Right cardiac atrium (tissue), 5 donors: ENCODE data around the gene EPHA7. TPM values are rescaled to one million over a fixed set of nuclear protein-coding genes. Genes with fewer than 3 reads are reported as not detected.

Experiments used
- ATAC-seq, 2 donors: fragments of 200-7000 bp; cut with Tn5 transposase; one replicate each; pipeline versions ENCODE4 v1.8.0 to v1.9.1; 2020; ENCODE audit warnings: moderate library complexity in 2 of 2, mild to moderate bottlenecking in 1 of 2
- DNase-seq, 3 donors: peaks; one replicate each; pipeline ENCODE4 v3.0.0-alpha.2; 2020
- H3K27ac ChIP-seq: one replicate; pipeline ENCODE4 v1.5.1; 2013; ENCODE audit warnings: mild to moderate bottlenecking, low read length, control low read depth, moderate library complexity
- H3K27me3 ChIP-seq: one replicate; pipeline ENCODE4 v1.6.1; 2013; ENCODE audit not compliant: control insufficient read depth, insufficient read depth
- H3K4me1 ChIP-seq: one replicate; pipeline ENCODE4 v1.6.1; 2013; ENCODE audit warnings: low read length; ENCODE audit not compliant: control insufficient read depth, insufficient read depth
- H3K4me3 ChIP-seq: one replicate; pipeline ENCODE4 v1.5.1; 2013; ENCODE audit warnings: low read length, control low read depth
- H3K9me3 ChIP-seq: one replicate; pipeline ENCODE4 v1.6.1; 2013; ENCODE audit warnings: low read length; ENCODE audit not compliant: control insufficient read depth
- WGBS: extraction: QIAGEN DNeasy Blood & Tissue Kit; methylation state at CpG from one replicate; pipeline ENCODE4 v1.1.7; 2013; 5-methylcytosine and 5-hydroxymethylcytosine counted together
- intact Hi-C, 4 donors: fragments of 100-400 bp; cut with DNase I; formaldehyde crosslinking; loops; one replicate each; pipeline versions ENCODE4 v1.11.0 to v1.14.0; 2022 to 2023
- long read RNA-seq, 4 donors: library from polyadenylated mRNA; unstranded; transcript quantifications; one replicate each; pipeline ENCODE4 v2.0.0, GENCODE V29; 2020 to 2021
- polyA plus RNA-seq: library from polyadenylated mRNA; stranded (reverse); fragments of 200-250 nt; gene quantifications from one replicate; pipeline ENCODE4 v1.2.3, GENCODE V29; 2013
- total RNA-seq, 4 donors: library from RNA; stranded (reverse); fragmentation: NEBNext Ultra II Directional; extraction: Animal tissue kit (Norgen Biotek cat#: 25700); gene quantifications; one replicate each; pipeline ENCODE4 v1.2.1, GENCODE V29; 2021
- donor health status: healthy with polysubstance abuse.
- donor health status: DM: no; HTN: yes; CAD: no.
- donor health status: DM: no; HTN: no; CAD: no.
- donor health status: DM: no; HTN: yes; CAD: no; lungs with severe emphysema.
- donor health status: DM: yes; HTN: yes; CAD: no.

Gene EPHA7
- 10 to 100 TPM; 12.3 to 26.9 (median 20.5) TPM for total RNA-seq
- 6.6 TPM for polyA plus RNA-seq
- long read RNA-seq, donor 1, full-length matches to known transcripts, result 3 of 25 reads
- long read RNA-seq, donor 1, partial matches to known transcripts, result 3 of 25 reads
- long read RNA-seq, donor 1, other reads (novel, unspliced or antisense), result 19 of 25 reads
- long read RNA-seq, donor 2, full-length matches to known transcripts, result 2 of 14 reads
- long read RNA-seq, donor 2, partial matches to known transcripts, result 3 of 14 reads
- long read RNA-seq, donor 2, other reads (novel, unspliced or antisense), result 9 of 14 reads
- long read RNA-seq, donor 3, full-length matches to known transcripts, result 7 of 79 reads
- long read RNA-seq, donor 3, partial matches to known transcripts, result 12 of 79 reads
- long read RNA-seq, donor 3, other reads (novel, unspliced or antisense), result 60 of 79 reads
- long read RNA-seq, donor 4, full-length matches to known transcripts, result 2 of 24 reads
- long read RNA-seq, donor 4, partial matches to known transcripts, result 4 of 24 reads
- long read RNA-seq, donor 4, other reads (novel, unspliced or antisense), result 18 of 24 reads

DNA sequence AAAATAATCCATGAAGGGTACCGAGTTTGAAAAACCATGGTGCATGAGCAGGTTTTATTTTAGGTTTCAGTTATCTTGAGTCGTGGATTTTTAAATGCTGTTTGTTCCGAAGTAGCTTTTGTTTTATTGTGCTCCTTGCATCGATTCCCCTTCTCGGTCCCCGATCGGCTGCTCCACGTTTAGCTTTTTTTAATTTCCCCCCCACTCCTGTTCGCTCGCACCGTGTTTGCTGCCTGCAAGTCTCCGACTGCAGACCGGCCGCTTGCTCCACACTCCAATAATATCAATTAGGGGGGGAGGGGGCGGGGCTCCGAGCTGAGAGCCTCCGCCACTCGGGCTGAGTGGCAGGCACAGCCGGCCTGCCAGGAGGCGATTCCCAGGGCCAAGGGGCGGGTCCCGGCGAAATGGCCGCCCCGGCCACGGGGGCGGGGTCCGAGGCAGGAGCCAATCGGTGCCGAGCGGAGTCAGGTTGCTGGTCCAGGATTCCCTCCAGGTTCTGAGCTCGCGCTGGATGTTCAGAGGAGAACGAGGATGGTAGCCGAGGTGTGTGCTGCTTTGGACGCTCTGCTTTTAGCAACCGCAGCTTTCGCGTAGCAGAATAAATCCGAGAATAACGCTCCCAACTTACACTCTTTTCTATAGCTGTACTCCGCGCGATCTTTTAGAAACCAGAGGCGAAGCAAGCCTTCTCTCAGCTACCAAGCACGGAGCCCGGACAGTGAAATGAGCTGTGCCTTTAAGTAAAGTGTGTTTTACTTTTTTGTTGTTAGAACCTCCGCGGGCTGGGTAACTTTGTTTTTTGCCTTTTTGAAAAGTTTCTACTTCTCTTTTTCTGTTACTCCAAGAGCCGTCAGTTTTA, at the start of gene EPHA7:
TSS of gene EPHA7 (minus strand) at position 256 of the 859 bp plus-strand sequence. CDS start at position 38, 218 bp downstream.
- intact Hi-C loops, result loop anchor here in 1 of 4 donors (10.0 kb wide), 1 partner anchor 95 kb away; no protein-coding TSS in a partner anchor
- H3K9me3 ChIP-seq, result no peaks in the 10 kb centered on the region
- peaks cover 2% of the 10 kb centered on the region for H3K27me3 ChIP-seq
- DNase-seq (peak; percentile 92 to 97 (median 97)), ATAC-seq (peak; percentile 98)
- peak within 1 kb of the TSS; percentile 88 for H3K4me3 ChIP-seq
- peak within 1 kb of the TSS; percentile 80 for H3K27ac ChIP-seq
- no peaks in the 10 kb centered on the region for H3K4me1 ChIP-seq
- under 1% methylated on average over 50 of the region's 50 CpGs for WGBS

DNA sequence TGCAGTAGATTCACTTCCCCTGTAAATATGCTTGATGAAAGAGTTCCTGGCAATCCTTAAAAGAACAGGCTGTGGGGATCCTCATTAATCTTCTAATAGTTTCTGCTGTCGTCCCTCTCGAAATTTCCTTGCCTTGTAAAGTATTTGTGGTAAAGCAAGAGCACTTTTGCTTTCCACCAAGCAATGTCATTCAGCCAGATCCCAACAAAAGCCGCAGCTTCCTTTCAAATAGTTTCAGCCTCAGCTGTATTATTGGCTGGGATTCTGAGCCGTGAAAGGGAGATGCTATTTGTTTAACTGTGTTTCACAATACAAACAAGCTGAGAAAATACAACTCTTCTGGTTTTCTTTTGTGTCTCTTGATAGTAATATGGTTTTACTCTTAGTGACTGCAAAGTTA, 48.9 kb upstream of the EPHA7 start:
- no peaks in the 10 kb centered on the region for H3K9me3 ChIP-seq
- DNase-seq (no peak), ATAC-seq (no peak)
- WGBS, result 27% methylated on average over 4 of the region's 4 CpGs
- no peak overlapping the region for H3K4me3 ChIP-seq
- no peaks in the 10 kb centered on the region for H3K4me1 ChIP-seq
- intact Hi-C loops, result no loop called here
- H3K27ac ChIP-seq, result no peak overlapping the region
- H3K27me3 ChIP-seq, result no peaks in the 10 kb centered on the region

DNA sequence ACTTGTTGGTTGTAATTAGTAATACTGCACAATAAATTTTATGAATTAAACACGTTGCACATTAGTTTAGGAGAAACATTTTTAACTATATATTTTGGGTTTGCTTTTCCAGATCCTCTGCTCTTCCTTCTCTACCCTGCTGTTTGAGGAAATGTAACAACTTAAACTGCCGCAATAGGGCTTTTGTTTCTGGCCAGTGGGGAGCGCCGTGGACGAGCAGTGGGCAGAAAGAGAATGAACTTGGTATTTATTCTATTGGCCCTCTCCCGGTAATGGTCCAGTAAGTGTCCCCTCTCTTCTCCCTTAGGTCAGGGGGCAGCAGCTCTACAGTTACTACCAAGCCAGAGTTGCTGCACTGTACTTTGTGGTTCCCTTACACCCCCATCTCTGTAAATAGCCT, 35.2 kb upstream of the EPHA7 start:
- DNase-seq (no peak), ATAC-seq (no peak)
- 84% methylated on average over 6 of the region's 6 CpGs for WGBS
- intact Hi-C loops, result no loop called here
- no peak overlapping the region for H3K27ac ChIP-seq
- no peak overlapping the region for H3K4me3 ChIP-seq
- no peaks in the 10 kb centered on the region for H3K27me3 ChIP-seq
- H3K4me1 ChIP-seq, result no peaks in the 10 kb centered on the region
- H3K9me3 ChIP-seq, result no peaks in the 10 kb centered on the region

DNA sequence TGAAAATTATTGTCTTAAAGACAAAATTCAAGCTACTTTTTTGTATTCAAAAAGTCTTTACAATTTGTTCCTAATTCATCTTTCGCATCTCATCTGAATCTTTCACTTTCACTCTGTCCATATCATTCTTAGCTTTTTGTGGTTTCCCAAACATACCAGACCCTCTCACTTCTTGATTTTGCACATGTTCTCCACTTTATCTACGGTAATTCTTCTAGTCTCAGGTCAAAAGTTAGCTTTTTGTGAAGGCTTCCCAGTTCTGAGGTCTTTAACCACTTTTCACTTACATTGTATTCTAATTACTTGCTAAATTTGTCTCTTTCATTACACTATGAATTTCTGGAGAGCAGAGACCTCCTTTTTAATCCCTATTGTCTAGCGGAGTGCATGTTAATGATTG, 34.6 kb upstream of the EPHA7 start:
- no peaks in the 10 kb centered on the region for H3K27me3 ChIP-seq
- ATAC-seq, result no peak
- 86% methylated on average over 3 of the region's 3 CpGs for WGBS
- H3K4me1 ChIP-seq, result no peaks in the 10 kb centered on the region
- intact Hi-C loops, result no loop called here
- H3K9me3 ChIP-seq, result no peaks in the 10 kb centered on the region
- H3K27ac ChIP-seq, result no peak overlapping the region
- no peak overlapping the region for H3K4me3 ChIP-seq
- no peak for DNase-seq

DNA sequence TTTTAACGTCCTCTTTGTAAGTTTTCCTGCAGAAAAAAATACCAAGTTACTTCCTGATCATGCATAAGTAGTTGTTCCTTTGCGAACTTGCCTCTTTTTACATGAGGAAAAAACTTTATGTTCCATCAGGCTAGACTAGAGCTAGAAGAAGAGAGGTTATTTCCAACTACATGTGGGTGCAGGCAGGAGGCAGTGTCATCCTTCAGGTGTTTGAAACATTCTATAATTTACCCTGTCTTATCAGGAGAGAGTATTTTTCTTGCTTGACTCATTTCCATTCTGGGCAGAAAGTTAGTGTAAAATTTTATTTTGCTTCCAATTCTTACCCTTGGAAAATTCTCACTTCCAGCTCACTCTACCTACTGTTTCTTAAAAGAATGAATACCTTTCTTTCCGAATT, 28.5 kb upstream of the EPHA7 start:
- H3K4me1 ChIP-seq, result no peaks in the 10 kb centered on the region
- DNase-seq (no peak), ATAC-seq (no peak)
- H3K9me3 ChIP-seq, result no peaks in the 10 kb centered on the region
- no peak overlapping the region for H3K27ac ChIP-seq
- no peak overlapping the region for H3K4me3 ChIP-seq
- WGBS, result 68% methylated on average over 3 of the region's 3 CpGs
- intact Hi-C loops, result no loop called here
- H3K27me3 ChIP-seq, result no peaks in the 10 kb centered on the region

DNA sequence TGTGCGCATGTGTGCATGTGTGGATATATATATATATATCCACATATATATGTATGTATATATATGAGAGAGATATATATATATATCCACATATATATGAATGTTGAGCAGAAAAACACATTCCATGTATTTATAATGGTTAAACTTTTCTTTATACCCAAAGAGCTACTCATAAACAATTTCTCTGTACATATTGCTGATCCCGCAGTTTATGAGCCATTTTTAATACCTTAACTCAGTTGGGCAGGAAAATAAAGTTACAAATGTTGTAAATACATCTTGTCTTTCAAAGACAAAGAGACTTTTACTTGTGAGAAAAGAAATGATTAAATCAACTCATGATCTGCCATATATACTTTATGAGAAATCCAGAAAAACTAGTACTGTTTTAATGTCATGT, 18.1 kb upstream of the EPHA7 start:
- WGBS, result 93% methylated on average over 2 of the region's 2 CpGs
- intact Hi-C loops, result no loop called here
- H3K4me1 ChIP-seq, result no peaks in the 10 kb centered on the region
- H3K27me3 ChIP-seq, result no peaks in the 10 kb centered on the region
- no peak overlapping the region for H3K4me3 ChIP-seq
- no peak overlapping the region for H3K27ac ChIP-seq
- ATAC-seq, result no peak
- no peaks in the 10 kb centered on the region for H3K9me3 ChIP-seq
- no peak for DNase-seq

DNA sequence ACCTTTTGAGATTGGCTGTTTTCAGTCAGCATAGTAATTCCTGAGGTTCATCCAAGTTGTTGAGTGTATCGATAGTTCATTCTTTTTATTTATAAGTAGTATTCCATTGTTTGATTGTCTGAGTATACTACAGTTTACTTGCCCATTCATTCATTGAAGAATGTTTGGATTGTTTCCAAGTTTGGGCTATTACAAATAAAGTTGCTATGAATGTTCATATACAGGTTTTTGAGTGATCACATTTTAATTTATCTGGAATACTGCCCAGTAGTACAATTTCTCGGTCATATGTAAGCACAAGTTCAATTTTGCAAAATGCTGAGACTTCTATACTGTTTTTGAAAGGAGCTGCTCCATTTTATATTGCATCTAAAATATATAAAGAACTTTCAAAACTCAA, 14.2 kb upstream of the EPHA7 start:
- Histone ChIP-seq H3K4me3 (no peak overlapping the region), H3K4me1 (no peaks in the 10 kb centered on the region), H3K9me3 (no peaks in the 10 kb centered on the region), H3K27me3 (no peaks in the 10 kb centered on the region), H3K27ac (no peak overlapping the region)
- WGBS, result 78% methylated on average over 2 of the region's 2 CpGs
- DNase-seq, result no peak
- intact Hi-C loops, result no loop called here
- no peak for ATAC-seq

DNA sequence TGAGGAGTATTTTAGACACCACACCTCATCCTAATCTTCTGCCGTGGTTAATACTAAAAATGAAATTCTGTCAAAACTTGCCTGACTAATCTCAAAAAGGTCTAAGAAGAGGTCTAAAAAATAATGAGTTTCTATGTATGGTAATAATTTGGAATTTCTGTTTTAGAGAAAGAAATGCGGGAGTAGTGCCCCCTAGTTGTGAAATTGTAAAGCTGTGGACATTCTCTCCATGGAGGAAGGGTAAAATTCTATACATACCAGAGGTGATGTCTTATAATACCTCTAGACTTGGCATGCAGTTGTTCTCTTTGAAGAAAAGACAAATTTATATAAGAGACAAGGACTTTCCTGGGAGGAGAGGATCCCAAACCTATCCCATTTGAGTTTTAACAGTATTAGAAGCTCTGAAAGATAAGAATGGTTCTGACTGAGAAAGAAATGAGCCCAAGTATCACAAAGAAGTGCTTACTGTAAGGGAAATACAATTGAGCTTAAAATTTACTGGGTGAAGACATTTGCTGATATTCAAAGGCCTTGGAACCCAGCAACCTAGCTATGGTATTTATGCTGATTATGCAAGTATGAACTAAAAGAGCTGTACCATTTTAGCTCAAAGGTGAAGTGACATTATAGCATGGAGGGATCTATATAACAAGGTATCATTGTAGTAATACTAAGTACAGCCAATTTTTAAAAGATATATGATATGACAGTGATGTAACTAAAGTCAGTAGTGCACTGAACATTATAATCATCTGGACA, 5.1 kb upstream of the EPHA7 start:
- 39% methylated on average over 2 of the region's 2 CpGs for WGBS
- H3K27ac ChIP-seq, result no peak overlapping the region
- ATAC-seq, result no peak
- DNase-seq, result no peak
- no peaks in the 10 kb centered on the region for H3K9me3 ChIP-seq
- H3K27me3 ChIP-seq, result peaks cover 2% of the 10 kb centered on the region
- intact Hi-C loops, result no loop called here
- H3K4me1 ChIP-seq, result no peaks in the 10 kb centered on the region
- H3K4me3 ChIP-seq, result no peak overlapping the region

DNA sequence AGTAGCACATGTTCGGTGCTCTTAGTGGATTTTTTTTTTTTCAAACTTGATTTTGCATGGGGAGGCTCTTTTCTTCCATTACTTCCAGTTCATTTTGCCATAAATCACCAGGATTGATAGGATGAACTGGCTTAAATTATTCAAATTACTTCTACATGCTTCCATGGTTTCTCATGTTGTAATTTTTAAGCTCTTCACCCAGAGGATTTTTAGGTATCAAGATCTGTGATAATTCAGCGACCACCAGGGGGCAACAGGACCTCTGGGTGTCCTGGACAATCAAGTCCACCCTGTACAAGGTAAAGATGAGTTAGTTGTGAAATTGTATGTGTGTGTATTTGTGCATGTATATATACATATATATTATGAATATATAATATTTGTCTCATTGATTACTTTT, 4.2 kb upstream of the EPHA7 start:
- ATAC-seq (no peak), DNase-seq (peak in 2 of 3 donors; percentile 18 to 49)
- Histone ChIP-seq H3K4me3 (no peak overlapping the region), H3K9me3 (no peaks in the 10 kb centered on the region), H3K27me3 (peaks cover 2% of the 10 kb centered on the region), H3K27ac (no peak overlapping the region), H3K4me1 (no peaks in the 10 kb centered on the region)
- 52% methylated on average over 2 of the region's 2 CpGs for WGBS
- intact Hi-C loops, result no loop called here

DNA sequence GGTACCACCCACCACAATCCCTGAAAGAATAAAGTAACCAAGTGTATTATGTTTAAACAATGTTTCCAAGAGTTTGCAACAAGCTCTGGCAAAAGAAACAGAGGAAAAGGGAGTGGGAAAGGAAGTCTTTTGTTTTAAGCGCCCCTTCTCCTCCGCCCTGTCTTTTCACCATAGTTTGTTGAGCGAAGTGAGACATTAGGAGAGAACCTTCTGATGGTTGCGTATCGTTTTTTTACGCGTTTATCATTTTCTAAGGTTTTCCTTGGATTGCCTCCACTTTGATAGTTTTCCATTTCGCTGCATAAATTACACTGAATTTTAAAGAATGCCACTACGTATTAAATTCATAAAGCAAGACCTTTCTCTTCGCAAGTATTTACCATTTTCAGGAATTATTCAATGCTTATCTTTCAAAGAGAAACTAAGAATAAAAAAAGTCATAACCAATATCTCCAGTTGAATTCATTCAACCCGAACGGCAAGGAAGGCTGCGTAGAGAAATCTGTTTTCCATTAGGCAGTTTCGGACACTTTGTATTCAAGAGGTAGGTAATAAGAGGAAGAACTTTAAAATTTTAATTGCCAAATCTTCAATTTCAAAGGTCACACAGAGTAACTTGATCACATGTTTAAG, 920 bp upstream of the EPHA7 start:
- Histone ChIP-seq H3K4me3 (peak overlapping the region; percentile 88), H3K4me1 (no peaks in the 10 kb centered on the region), H3K27me3 (peaks cover 2% of the 10 kb centered on the region), H3K27ac (peak overlapping the region; percentile 50), H3K9me3 (no peaks in the 10 kb centered on the region)
- intact Hi-C loops, result no loop called here
- WGBS, result 5% methylated on average over 14 of the region's 14 CpGs
- DNase-seq (no peak), ATAC-seq (no peak)
